A673 (cell line): ENCODE measurements around the gene SSBP2.

Experiments used
- EZH2 ChIP-seq: fragments of 200-600 bp; sonication (generic); IDR thresholded peaks from 2 replicates; pipeline ENCODE4 v1.6.1; 2017; ENCODE audit warnings: borderline replicate concordance, low read depth, mild to moderate bottlenecking, mixed read lengths, antibody characterized with exemption, low read length; ENCODE audit not compliant: poor library complexity, severe bottlenecking
- TF ChIP-seq, protein P1 (sequence below): fragments of 300-800, 200-600 bp; sonication (generic); conservative IDR thresholded peaks from 2 replicates; pipeline ENCODE4 v1.5.1; 2017; ENCODE audit warnings: low read depth, mild to moderate bottlenecking, antibody characterized with exemption, low read length, moderate library complexity, mixed read lengths

GRCh38 chr5:81786991-81787390, 36.1 kb upstream of the SSBP2 start:
- TF ChIP-seq, protein P1, sequence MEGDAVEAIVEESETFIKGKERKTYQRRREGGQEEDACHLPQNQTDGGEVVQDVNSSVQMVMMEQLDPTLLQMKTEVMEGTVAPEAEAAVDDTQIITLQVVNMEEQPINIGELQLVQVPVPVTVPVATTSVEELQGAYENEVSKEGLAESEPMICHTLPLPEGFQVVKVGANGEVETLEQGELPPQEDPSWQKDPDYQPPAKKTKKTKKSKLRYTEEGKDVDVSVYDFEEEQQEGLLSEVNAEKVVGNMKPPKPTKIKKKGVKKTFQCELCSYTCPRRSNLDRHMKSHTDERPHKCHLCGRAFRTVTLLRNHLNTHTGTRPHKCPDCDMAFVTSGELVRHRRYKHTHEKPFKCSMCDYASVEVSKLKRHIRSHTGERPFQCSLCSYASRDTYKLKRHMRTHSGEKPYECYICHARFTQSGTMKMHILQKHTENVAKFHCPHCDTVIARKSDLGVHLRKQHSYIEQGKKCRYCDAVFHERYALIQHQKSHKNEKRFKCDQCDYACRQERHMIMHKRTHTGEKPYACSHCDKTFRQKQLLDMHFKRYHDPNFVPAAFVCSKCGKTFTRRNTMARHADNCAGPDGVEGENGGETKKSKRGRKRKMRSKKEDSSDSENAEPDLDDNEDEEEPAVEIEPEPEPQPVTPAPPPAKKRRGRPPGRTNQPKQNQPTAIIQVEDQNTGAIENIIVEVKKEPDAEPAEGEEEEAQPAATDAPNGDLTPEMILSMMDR, result no peak
- no peak for TF ChIP-seq EZH2
